HG03432 (cell line): ENCODE data around the gene DRC7.

Experiments
- ATAC-seq: cut with Tn5 transposase; IDR thresholded peaks from one replicate; pipeline ENCODE4 v1.9.1; 2021; ENCODE audit warnings: mild to moderate bottlenecking, moderate library complexity; ENCODE audit not compliant: unreplicated experiment

Gene DRC7

DNA sequence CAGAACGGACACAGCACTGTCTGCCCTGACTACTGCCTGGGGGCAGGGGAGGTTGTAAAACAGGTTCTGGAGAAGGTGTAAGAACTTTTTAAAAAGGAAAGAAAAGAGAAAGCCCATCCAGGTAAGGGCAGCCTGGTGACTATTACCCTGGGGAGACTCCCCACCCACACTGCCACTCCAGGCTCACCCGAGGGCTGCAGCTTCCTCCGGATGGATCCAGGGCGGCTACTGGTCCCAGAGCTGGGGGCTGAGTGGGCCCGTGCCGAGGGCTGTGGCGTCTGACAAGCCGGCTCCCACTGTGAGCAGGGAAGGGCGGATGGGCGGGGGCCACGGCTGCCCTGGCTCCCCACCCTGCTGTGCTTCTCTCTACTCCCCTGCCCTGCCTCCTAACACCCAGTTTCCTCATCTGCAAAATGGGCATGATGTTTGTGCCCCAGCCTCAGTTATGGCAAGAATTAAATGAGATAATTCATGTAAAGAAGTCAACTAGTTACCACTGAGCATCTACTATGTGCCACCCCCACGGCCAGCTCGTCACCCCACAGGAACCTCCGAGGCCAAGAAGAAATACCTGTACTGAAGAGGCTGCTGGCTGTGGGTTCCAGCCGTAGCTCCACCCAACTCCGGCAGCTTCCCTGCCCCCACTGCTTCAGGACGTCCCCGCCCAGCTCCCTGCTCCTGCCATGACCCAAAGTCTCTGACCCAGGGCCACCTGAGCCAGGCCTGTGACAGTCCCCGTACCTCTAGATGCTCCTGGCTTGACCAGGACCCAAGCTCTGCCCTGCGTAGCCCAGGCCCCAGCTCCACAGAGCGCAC is 65.1 kb downstream of the DRC7 start:
- no peak for ATAC-seq

DNA sequence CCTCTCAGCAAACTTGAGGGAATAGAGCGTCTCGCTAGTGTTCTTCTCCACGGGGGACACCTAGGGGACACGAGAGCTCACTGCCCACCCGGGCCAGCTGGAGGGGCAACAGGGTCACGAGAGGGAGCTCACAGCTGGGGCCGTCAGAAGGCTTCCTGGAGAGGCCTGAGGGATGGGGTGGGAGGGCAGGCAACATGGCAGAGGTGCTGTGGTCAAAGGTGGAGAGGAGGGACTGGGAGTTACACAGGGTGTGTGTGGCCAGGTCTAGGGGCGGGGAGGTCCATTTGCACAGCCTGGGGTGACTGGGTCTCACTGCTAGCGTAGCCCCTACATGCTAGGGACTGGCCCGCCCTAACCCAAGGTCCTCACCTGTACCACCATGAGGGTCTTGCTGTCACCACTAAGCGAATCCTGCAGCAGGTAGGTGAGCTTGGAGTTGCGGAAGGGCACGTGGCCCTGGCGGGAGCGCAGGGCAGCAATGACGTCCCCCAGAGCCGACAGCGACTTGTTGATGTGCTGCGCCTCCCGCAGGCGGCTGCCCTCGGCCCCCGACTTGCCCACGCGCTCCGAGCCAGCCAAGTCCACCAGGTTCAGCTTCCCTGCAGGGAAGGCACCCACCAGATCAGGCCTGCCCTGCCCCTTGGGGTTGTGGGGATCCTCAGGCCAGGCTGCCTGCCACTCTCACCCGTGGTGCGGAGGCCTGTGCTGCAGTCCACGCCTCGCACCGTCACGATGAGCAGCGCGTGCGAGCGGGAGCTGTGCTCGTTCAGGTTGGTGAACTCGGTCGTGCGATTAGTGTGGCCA is 66.0 kb downstream of the DRC7 start:
- no peak for ATAC-seq

DNA sequence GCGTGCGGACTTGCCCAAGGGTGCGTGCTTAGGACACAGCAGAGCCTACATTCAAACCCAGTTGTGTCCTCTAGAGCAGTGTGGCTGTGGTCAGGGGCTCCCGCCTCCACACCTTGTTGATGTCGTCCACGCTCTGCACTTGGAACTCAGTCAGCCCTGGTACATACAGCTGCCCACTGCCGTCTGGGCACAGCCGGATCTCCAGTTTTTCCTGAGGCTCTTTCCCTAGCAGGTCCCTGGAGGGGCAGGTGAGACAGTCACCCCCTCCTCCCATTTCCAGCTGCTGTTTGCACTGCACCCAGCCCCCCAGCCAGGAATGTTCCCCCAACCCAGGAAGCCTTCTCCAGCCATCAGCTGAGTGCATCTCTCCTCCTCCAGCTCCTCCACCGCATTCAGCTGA is 66.7 kb downstream of the DRC7 start:
- ATAC-seq: no peak

DNA sequence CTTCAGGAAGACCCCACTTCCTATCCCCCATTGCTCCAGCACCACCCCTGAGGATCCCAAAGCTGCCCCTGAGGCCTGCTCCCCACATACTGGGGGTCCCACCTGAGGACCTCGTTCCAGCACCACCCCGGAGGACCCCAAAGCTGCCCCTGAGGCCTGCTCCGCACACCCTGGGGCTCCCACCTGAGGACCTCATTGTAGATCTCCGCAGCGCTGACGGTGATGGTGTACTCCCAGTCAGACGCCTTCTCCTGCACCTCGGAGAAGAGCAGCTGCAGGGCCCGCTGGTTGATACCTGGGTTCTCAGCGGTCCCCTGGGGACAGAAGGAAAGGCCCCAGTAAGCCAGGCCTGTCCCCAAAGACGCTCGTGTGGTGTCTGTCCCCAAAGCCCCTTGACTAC is 67.4 kb downstream of the DRC7 start:
- ATAC-seq: no peak

DNA sequence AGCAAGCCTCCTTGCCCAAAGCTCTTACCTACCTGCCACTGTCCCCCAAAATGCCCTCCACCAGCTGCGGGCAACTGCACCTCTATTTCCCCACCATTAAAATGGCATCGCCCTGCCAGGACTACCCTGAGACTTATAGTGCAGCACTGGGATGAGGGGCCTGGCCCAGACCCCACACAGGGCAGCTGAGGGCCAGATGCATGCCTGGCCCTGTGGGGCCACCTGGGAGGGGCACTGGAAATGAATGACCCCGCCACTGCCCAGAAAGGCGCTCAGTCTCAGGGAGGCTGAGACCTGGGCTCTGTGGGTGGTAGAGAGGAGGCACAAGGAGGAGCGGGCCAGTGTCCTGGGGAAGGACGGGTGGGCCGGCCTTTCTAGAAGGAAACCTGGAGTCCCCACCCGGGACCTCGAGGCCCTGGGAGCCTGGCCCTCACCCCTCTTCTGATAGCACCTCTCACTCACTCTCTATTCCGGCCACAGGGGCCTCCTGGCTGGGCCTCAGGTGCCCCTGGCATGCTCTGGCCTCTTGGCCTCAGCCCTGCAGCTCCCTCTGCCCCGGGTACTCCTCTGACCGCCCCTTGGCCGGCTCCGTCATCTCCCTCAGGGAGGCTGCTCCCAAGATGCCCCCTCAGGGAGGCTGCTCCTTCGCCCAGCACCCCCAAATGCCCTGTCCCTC is 67.9 kb downstream of the DRC7 start:
- ATAC-seq: no peak

DNA sequence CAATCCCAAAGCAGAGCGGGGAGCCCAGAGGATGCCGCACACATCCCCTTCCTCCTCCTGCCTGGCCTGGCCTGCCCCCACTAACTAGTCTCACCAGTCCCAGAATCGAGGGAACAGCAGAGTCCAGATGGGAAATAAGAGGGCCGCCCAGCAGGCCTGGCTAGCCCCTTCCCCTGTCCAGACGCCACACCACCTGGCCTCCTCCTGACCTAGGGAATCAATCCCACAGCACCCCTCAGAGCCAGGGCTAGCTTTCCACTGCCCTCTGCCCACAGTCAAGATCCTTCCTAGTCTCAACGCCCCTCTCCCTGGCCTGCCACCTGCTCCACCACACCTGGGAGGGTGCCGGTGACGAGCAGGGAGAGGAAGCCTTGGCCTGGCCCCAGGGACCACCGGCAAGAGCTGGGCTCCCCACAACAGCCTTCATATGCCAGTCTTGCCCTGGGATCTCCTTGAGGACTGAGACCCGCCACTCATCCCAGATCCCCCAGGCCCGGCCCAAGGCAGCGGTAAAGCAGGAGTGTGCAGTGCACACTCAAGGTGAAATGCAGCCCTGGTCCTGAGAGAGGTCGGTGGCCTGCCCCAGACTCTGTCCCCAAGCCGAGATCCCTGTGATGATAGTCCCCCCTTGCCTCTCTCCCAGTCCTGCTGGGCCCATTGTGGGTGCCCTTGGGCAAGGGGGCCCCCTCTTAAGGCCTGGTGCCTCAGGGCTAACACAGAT is 68.8 kb downstream of the DRC7 start:
- ATAC-seq: no peak

DNA sequence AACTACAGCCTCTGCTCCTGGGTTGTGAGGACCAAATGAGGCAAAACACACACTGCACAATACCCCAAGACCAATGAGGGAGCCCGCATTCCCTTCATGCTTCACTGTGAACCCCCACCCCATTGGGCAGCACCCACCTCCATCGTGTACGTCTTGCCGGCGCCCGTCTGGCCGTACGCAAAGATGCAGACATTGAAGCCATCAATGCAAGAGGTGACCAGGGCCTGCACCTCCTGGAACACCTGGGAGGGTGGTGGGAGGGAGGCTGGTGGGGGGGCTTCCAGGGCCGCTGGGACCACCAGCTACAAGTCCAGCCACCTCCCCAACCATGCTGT is 69.4 kb downstream of the DRC7 start:
- ATAC-seq: no peak

DNA sequence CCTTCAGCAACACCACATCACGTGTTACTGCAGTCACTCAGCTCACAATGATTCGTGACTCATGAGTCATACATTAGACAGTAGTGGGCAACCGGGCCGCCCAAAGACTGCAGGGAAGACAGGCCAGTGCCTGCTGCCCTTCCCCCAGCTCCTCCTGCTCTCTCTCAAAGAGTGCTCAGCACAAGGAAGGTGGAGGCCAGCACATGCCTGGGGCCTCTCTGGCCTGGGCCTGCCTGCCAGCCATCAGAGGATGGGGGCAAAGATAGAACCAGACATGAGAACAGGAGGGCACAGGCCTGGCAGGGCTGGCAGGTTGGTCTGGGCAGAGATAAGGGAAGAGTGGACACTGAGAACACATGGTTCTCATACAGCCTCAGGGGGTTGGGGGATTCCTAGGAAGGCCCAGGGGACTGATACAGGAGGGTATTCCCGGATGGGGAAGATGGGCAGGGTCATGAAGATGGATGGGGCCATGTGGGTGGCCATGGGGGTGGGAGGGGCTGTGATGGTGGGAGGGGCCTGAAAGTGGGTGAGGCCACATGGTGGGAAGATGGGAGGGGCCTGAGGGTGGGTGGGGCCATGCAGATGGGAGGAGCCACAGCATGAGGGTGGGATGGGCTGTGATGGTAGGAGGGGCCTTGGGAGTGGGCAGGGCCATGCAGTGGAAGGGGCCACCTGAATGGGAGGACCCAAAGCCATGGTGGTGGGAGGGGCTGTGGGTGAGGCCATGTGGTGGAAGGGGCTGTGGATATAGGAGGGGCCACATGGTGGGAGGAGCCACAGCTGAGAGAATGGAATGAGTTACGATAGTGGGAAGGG is 69.9 kb downstream of the DRC7 start:
- no peak for ATAC-seq

DNA sequence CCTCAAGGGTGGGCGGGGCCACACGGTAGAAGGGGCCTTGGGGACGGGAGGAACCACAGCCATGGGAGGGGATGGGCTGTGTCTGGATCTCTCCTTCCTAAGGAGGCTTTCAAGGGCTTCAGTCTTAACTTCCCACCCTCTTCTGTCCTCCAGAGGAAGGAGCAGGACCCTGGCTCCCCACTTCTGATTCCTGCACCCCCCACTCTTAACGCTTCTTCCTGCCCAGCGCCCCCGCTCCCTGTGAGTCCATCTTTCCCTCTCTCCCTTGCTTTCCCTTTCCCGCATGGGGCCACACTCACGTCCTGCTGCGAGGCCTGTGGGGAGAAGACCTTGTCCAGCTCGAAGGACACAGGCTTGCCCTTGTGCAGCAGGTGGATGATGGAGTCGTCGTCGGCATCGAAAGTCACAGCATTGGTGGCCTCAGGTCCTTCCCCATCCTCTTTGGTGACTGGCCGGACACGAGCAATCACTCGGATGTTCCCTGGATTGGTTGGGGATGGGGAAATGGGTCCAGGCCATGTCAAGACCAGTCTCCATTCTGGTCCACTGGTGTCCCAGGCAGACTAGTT is 70.6 kb downstream of the DRC7 start:
- ATAC-seq: no peak

DNA sequence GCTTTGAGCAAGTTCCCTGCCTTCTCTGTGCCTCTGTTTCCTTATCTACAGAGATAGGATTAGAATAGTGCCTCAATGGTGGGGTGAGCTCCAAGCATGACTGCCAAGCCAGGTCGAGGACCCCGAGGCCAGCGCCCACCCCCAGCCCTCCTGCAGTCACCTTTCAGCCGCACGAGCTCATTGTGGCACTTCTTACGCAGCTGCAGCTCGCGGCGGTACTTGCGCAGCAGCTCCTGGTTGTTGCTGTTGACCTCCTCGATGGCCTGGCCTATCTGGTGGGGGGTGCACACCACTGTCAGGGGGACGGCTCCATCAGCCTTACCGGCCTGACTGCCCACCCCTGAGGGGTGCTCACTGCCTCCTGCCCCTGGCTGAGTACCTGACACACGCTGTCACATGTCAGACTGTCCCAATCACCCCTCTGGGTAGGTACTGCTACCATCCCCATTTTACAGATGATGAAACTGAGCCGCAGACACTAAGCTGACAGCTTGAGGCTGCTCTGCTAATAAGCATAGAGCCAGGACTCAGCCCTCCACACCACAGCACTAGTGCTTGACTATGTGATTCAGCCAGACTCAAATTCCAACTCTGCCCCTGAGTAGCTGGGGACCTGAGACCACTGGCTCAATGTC is 72.2 kb downstream of the DRC7 start:
- no peak for ATAC-seq

DNA sequence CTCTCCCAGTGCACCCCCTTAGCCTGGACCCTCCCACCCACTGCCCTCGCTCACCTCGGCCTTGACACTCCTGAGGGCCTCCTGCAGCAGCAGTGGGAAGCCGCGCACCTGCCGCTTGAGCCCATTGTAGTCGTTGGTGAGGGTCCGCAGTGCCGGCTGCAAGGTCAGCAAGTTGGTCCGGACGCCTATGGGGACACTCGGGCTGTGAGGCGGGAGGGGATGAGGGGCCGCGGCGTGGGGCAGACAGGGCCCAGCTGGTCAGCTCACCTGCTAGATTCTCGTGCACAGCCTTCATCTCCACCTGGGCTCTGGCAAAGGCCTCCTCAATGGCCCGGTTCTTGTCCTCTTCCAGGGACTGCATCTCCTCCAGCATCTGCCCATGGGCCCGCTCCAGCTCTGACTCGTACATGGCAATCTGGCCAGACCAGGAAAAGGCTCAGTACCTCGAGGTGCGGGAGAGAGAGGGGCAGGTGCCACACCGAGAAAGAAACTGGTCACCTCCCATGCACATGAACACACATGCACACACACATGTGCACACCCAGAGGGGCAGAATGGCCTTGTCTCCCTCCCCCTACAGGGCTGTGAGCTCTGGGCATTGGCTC is 75.0 kb downstream of the DRC7 start:
- ATAC-seq: no peak

DNA sequence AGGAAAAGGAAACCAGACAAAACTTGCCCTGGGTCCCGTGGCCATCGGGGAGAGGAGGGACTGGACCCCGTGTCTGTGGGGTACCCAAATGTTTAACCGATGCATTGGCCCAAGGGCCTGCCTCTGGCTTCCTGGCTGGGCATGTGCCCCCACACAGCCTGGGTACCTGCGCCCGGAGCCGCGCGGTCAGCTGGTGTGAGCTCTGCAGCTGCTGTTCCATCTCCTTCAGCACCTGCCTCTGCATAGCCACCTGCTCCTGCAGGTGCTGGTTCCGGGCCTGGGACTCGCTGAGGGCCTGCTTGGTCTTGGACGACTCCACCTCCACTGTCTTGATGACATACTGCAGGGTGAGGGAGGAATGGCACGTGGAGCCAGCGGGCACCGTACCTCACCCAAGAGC is 75.8 kb downstream of the DRC7 start:
- no peak for ATAC-seq

DNA sequence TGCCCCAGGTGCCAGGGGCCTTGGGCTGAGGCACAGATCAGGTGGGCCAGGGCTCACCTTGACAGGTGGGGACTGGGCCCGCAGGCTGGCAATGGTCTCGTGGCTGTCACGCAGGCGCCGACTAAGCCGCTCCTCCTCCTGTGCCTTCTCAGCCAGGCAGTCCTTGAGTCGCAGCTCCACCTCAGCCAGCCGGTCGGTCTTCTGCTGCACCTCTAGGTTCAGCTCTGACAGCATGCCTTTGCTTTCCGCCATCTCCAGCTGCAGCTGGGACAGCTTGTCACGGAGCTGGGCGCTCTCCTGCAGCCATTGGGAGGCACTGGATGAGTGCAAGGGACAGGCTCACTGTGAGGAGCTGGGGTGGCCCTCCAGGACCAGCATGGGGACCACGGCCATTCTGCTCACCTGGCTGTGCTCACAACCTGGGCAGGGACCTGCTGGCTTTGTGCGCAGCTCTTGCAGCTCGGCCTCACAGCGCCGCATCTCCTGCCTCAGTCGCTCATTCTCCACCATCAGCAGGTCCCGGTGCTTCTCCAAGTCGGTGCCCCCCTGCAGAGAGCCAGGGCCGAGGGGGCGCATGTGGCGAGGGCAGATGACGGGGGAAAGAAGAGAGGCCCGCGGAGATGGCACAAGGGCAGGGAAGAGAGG is 76.7 kb downstream of the DRC7 start:
- no peak for ATAC-seq

DNA sequence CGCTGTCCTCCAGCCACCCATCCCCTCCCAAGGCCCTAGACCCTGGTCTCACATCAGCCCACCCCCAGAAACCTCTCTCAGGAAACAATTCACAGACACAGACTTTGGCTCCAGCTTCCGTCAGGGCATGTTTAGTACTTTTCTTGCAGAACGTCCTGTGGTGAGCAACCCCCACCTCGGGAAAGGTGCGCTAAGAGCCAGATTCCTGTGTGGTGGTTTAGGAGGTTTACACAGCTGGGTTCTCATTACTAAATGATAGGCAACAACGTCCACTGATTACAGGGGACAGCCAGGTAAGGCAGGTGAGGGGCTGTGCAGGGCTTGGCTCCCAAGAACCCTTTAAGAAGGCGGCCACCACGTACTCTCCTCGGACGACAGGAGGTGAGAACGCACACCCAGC is 78.4 kb downstream of the DRC7 start:
- ATAC-seq: no peak

DNA sequence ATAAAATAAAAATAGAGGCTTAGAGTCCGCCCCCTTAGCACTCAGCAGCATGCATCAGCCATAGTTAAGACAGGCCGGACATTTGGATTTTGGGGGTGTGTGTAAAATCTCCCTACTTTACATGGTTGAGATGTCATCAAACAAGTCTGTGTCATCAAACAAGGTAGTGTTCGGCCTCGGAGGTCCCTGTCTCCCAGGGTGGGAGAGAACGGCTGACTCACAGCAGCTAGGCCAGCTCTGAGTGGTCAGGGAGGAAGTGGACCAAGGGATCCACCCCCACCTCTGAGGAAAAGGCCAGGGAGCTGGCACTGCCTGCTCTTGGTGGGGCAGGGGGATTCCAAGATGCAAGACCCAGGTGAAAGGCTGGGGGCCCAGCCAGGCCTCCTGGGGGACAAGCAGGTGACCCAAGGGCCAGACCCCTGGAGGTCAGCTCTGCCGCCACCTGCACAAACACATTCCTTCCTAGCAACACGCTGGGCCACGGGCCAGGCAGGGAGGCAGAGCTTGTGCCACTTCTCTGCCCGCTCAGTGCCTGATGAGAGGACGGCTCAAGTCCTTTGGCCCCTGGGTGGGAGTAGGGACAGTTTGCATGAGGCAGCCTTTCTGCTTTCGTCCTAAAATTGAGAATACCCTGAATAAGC is 79.2 kb downstream of the DRC7 start:
- no peak for ATAC-seq

DNA sequence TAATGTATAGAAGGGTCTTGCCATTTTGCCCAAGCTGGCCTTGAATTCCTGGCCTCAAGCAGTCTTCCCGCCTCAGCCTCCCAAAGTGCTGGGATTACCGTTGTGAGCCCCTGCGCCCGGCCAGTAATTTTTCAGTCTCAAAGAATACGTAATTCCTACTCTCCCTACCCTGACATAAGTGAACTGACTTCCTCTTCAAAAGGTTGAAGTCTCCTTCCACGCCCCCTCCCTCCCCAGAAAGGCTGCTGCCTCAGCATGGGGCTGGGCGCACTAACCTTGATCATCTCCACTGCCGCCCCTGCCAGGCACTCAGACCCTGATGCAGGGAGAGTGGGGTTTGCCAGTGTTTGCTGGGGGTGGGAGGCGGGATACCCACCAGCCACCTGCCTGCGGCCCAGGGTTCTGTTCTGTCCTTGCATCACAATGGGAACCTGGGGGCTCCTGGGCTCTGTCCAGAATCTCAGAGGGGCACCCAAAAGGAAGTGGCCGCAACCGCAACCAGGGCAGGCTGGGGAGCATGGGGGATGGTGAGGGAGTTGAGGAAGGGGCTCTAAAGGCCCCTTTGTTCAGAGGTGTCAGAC is 80.2 kb downstream of the DRC7 start:
- no peak for ATAC-seq

DNA sequence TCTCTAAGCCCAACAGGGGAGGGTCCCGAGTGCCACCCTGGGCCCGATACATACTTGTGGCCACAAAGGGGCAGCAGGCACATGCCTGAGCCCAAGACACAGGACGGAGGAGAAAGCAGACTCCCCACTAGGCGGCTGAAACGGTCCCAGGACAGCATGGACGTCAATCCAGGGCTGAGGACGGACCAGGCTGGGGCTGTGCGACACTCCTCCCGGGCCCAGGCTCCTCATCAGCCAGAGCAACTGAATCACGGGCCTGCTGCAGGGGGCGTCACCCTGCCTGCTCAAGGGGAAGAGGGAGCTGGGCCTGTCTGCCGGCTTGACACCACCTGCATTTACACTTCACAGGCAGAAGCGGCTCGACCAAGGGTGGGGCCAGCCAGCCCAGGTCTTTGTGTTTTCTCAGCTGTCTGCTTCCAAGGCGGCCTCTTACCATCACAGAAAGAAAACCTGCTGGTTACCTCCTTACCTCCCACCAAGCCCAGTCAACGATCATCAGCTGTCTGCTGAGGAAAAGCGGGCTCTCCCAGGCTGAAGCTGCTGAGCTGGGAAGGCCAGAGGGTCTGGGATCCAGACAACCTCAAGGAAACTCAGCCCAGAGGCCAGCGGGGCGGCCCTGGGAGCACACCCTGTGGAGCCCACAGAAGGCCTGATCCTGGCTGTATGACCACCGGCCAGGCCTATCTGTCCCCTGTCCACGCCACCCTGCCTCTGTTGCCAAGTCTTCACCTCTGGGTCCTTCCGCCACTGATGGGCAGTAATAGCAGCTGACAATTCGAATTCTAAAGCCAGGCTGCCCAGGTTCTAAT is 81.3 kb downstream of the DRC7 start:
- no peak for ATAC-seq
